Endodermal cell (in vitro differentiated cells): ENCODE measurements around the gene TAPBPL. TPM values are rescaled to one million over a fixed set of nuclear protein-coding genes. Genes with fewer than 3 reads are reported as not detected.

Experiments used
- DNase-seq: peaks from one replicate; pipeline ENCODE4 v3.0.0-alpha.2; 2017
- H3K27ac ChIP-seq: 2 replicates; pipeline ENCODE4 v1.5.1; 2013; ENCODE audit warnings: mild to moderate bottlenecking, low read depth, low read length, moderate library complexity
- H3K27me3 ChIP-seq: 2 replicates; pipeline ENCODE4 v1.6.1; 2013; ENCODE audit warnings: mild to moderate bottlenecking, low read length, moderate library complexity; ENCODE audit not compliant: insufficient read depth, control insufficient read depth, poor library complexity, severe bottlenecking
- H3K36me3 ChIP-seq: 2 replicates; pipeline ENCODE4 v1.7.0; 2013; ENCODE audit warnings: mild to moderate bottlenecking, low read length, moderate library complexity; ENCODE audit not compliant: control insufficient read depth, insufficient read depth
- H3K4me1 ChIP-seq: one replicate; pipeline ENCODE4 v1.7.0; 2013; ENCODE audit warnings: low read length; ENCODE audit not compliant: control insufficient read depth, insufficient read depth
- H3K4me3 ChIP-seq: 2 replicates; pipeline ENCODE4 v1.5.1; 2013; ENCODE audit warnings: mild to moderate bottlenecking, low read length, moderate library complexity
- H3K9ac ChIP-seq: 2 replicates; pipeline ENCODE4 v1.6.1; 2013; ENCODE audit warnings: mild to moderate bottlenecking, low read length, moderate library complexity; ENCODE audit not compliant: poor library complexity, severe bottlenecking; ENCODE audit errors: extremely low read depth
- H3K9me3 ChIP-seq: 2 replicates; pipeline ENCODE4 v1.6.1; 2013; ENCODE audit warnings: mild to moderate bottlenecking, low read length, moderate library complexity; ENCODE audit not compliant: control insufficient read depth
- H3K27ac Mint-ChIP-seq: 2 replicates; pipeline ENCODE4 v1.8.0; 2020; ENCODE audit warnings: mixed read lengths
- H3K27me3 Mint-ChIP-seq: 2 replicates; pipeline ENCODE4 v1.8.0; 2021; ENCODE audit warnings: mild to moderate bottlenecking, mixed read lengths; ENCODE audit not compliant: insufficient read depth
- H3K36me3 Mint-ChIP-seq: 2 replicates; pipeline ENCODE4 v1.8.0; 2020; ENCODE audit warnings: low read depth, mixed read lengths
- H3K4me1 Mint-ChIP-seq: 2 replicates; pipeline ENCODE4 v1.8.0; 2020; ENCODE audit warnings: mixed read lengths
- H3K4me3 Mint-ChIP-seq: 2 replicates; pipeline ENCODE4 v1.8.0; 2020; ENCODE audit warnings: mild to moderate bottlenecking, moderate library complexity, mixed read lengths
- H3K9me3 Mint-ChIP-seq: 2 replicates; pipeline ENCODE4 v1.8.0; 2020; ENCODE audit warnings: mild to moderate bottlenecking, mixed read lengths
- WGBS, 2 experiments: methylation state at CpG; one replicate each; pipeline versions ENCODE4 v1.1.5 to v1.1.7; 2013; ENCODE audit warnings: missing lambda C conversion rate in 2 of 2, mixed read lengths in 1 of 2; ENCODE audit not compliant: insufficient coverage in 1 of 2, insufficient read length in 1 of 2; 5-methylcytosine and 5-hydroxymethylcytosine counted together
- total RNA-seq, 2 donors: library from RNA; stranded (reverse); fragmentation: NEBNext Ultra II Directional in 1 of 2; extraction: Animal tissue kit (Norgen Biotek cat#: 25700) in 1 of 2; gene quantifications; 2 replicates in 1 of 2; 3 replicates in 1 of 2; pipeline ENCODE4 v1.2.1, GENCODE V29; 2021
- TF ChIP-seq, protein P1 (sequence below): fragments of 200-600 bp; sonication (generic); conservative IDR thresholded peaks from 2 replicates; pipeline ENCODE4 v1.5.0; 2021; ENCODE audit warnings: antibody characterized with exemption, mild to moderate bottlenecking

The TAPBPL gene
- total RNA-seq, 2 donors from 2014 or later, result 0.55 to 1.4 TPM

DNA sequence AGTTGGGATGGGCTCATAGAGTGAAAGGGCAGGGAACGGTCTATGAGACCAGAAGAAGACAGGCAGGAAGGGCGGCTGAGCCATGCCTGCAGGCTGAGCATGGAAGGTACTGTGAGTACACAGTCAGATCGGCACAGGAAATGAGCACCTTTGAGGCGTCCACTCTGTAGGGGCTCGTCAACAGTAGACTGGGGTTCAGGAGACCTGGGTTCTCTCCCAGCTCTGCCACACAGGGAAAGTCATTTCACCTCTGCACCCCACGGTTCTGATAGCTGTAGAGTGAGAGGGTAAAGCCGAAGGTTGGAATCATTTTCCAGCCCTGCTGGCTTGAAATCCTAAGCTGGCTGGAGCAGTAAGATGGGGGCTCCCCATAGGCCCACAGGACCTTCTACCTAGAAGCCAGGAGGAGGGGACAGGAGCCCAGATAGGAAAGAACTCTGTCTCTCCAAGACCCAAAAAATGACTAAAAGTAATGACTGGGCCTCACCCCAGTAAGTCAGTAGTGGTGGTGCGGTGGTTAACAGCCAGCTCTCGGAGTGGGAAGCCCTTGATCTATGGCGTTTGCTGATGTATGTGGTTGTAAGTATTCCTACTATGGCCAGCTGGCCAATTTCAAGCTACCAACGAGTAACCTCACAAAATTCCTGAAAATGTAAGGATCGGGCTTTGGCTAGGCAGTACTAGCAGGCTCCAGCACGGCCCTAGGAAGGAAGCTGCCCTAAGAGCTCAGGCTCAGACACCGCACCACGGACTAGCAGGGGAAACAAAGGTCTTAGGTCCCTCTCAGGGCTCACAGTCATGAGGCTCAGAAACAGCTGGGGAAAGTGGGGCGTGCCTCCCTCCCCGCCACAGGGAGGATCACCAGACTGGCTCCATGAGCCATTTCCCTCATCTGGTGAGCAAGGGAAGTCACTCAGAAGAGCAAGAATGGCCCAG lies 17.4 kb upstream of the TAPBPL start:
- Histone ChIP-seq H3K4me3 (no peak overlapping the region), H3K27ac (no peak overlapping the region), H3K36me3 (no peaks in the 10 kb centered on the region), H3K9me3 (no peaks in the 10 kb centered on the region), H3K4me1 (no peaks in the 10 kb centered on the region), H3K9ac (no peak overlapping the region), H3K27me3 (no peaks in the 10 kb centered on the region)
- H3K4me3 Mint-ChIP-seq, result no peak overlapping the region
- peak; percentile 69 for DNase-seq
- peak overlapping the region; percentile 24 for H3K27ac Mint-ChIP-seq
- TF ChIP-seq, protein P1, sequence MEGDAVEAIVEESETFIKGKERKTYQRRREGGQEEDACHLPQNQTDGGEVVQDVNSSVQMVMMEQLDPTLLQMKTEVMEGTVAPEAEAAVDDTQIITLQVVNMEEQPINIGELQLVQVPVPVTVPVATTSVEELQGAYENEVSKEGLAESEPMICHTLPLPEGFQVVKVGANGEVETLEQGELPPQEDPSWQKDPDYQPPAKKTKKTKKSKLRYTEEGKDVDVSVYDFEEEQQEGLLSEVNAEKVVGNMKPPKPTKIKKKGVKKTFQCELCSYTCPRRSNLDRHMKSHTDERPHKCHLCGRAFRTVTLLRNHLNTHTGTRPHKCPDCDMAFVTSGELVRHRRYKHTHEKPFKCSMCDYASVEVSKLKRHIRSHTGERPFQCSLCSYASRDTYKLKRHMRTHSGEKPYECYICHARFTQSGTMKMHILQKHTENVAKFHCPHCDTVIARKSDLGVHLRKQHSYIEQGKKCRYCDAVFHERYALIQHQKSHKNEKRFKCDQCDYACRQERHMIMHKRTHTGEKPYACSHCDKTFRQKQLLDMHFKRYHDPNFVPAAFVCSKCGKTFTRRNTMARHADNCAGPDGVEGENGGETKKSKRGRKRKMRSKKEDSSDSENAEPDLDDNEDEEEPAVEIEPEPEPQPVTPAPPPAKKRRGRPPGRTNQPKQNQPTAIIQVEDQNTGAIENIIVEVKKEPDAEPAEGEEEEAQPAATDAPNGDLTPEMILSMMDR, result no peak
- H3K4me1 Mint-ChIP-seq, result peaks cover 21% of the 10 kb centered on the region
- H3K27me3 Mint-ChIP-seq, result no peaks in the 10 kb centered on the region
- WGBS, 2 experiments, result 90 to 93% methylated on average over 11 to 17 of the region's 17 CpGs
- H3K9me3 Mint-ChIP-seq, result no peaks in the 10 kb centered on the region
- H3K36me3 Mint-ChIP-seq, result no peaks in the 10 kb centered on the region

GRCh38 chr12:6435961-6436715 lies 15.7 kb upstream of the TAPBPL start:
- no peaks in the 10 kb centered on the region for H3K27me3 Mint-ChIP-seq
- no peaks in the 10 kb centered on the region for H3K36me3 ChIP-seq
- H3K4me3 ChIP-seq, result no peak overlapping the region
- peaks cover 21% of the 10 kb centered on the region for H3K4me1 Mint-ChIP-seq
- H3K36me3 Mint-ChIP-seq, result no peaks in the 10 kb centered on the region
- no peak overlapping the region for H3K27ac Mint-ChIP-seq
- H3K4me3 Mint-ChIP-seq, result no peak overlapping the region
- DNase-seq, result peak; percentile 41
- no peaks in the 10 kb centered on the region for H3K4me1 ChIP-seq
- H3K9me3 Mint-ChIP-seq, result no peaks in the 10 kb centered on the region
- TF ChIP-seq, protein P1, result no peak
- WGBS, 2 experiments, result 88 to 92% methylated on average over 10 to 13 of the region's 13 CpGs
- H3K9ac ChIP-seq, result no peak overlapping the region
- H3K9me3 ChIP-seq, result no peaks in the 10 kb centered on the region
- no peaks in the 10 kb centered on the region for H3K27me3 ChIP-seq
- no peak overlapping the region for H3K27ac ChIP-seq

DNA sequence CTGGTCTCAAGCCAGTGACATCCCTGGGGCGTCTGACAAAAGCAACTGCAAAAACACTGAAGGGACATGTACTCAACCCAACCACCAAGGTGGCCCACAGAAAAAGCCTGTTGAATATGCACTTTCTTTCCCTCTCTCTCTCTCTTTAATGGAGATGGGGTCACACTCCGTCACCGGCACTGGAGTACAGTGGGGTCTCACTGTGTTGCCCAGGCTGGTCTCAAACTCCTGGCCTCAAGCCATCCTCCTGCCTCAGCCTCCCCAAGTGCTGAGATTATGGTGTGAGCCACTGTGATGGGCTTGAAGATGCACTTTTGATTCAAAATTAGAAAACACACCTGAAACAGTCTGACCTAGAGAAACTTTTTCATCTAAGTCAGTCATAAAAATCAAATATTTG lies 14.3 kb upstream of the TAPBPL start:
- H3K27ac Mint-ChIP-seq, result no peak overlapping the region
- 95 to 100% methylated on average over 2 to 3 of the region's 3 CpGs for WGBS, 2 experiments
- H3K9ac ChIP-seq, result no peak overlapping the region
- no peaks in the 10 kb centered on the region for H3K36me3 ChIP-seq
- no peak overlapping the region for H3K4me3 ChIP-seq
- no peaks in the 10 kb centered on the region for H3K4me1 ChIP-seq
- H3K9me3 Mint-ChIP-seq, result no peaks in the 10 kb centered on the region
- H3K36me3 Mint-ChIP-seq, result no peaks in the 10 kb centered on the region
- DNase-seq, result peak; percentile 19
- no peaks in the 10 kb centered on the region for H3K27me3 ChIP-seq
- H3K4me1 Mint-ChIP-seq, result peaks cover 21% of the 10 kb centered on the region
- no peak overlapping the region for H3K4me3 Mint-ChIP-seq
- TF ChIP-seq, protein P1, result no peak
- no peak overlapping the region for H3K27ac ChIP-seq
- no peaks in the 10 kb centered on the region for H3K9me3 ChIP-seq
- H3K27me3 Mint-ChIP-seq, result no peaks in the 10 kb centered on the region
